Measurements from ENCODE around the gene PEX1. TPM values are rescaled to one million over a fixed set of nuclear protein-coding genes. Genes with fewer than 3 reads are reported as not detected.

Gene PEX1
- total RNA-seq, 4 donors from 2014 or later: 17.2 to 29.6 (median 23.1) TPM

- WGBS, 2 donors (ENCODE audit: low coverage in 1 of 2): 88 to 90% methylated on average over 9 of the region's 9 CpGs
- H3K36me3 ChIP-seq: peaks cover 0 to 90% (median 34%) of the 10 kb centered on the region in 4 donors
- in situ Hi-C loops (cut with MboI; ENCODE audit: low pct_ligation_motif_present in 1 of 4, low pct_unique_long_range_greater_than_20kb in 1 of 4, low sequenced_read_pairs in 3 of 4) (no loop called here), intact Hi-C loops (cut with DNase I; ENCODE audit: low total_unique reads) (no loop called here)
- no peaks in the 10 kb centered on the region for H3K27me3 ChIP-seq
- H3K4me3 ChIP-seq: no peak overlapping the region
- DNase-seq: no peak
- no peak overlapping the region for H3K27ac ChIP-seq
- peaks cover 0 to 8% (median 1%) of the 10 kb centered on the region in 4 donors for H3K4me1 ChIP-seq
- TF ChIP-seq POLR2AphosphoS5 (IDR thresholded peaks at IDR 0.05) (no peak), EP300 (IDR thresholded peaks at IDR 0.05; ENCODE audit: low read depth) (no peak), POLR2A (IDR thresholded peaks at IDR 0.05) (no peak)
- TF ChIP-seq, protein P1, sequence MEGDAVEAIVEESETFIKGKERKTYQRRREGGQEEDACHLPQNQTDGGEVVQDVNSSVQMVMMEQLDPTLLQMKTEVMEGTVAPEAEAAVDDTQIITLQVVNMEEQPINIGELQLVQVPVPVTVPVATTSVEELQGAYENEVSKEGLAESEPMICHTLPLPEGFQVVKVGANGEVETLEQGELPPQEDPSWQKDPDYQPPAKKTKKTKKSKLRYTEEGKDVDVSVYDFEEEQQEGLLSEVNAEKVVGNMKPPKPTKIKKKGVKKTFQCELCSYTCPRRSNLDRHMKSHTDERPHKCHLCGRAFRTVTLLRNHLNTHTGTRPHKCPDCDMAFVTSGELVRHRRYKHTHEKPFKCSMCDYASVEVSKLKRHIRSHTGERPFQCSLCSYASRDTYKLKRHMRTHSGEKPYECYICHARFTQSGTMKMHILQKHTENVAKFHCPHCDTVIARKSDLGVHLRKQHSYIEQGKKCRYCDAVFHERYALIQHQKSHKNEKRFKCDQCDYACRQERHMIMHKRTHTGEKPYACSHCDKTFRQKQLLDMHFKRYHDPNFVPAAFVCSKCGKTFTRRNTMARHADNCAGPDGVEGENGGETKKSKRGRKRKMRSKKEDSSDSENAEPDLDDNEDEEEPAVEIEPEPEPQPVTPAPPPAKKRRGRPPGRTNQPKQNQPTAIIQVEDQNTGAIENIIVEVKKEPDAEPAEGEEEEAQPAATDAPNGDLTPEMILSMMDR (IDR thresholded peaks at IDR 0.05): no peak
- no peaks in the 10 kb centered on the region for H3K9me3 ChIP-seq
Observed at GRCh38 chr7:92534572-92534971, 6.3 kb upstream of the PEX1 start.

DNA sequence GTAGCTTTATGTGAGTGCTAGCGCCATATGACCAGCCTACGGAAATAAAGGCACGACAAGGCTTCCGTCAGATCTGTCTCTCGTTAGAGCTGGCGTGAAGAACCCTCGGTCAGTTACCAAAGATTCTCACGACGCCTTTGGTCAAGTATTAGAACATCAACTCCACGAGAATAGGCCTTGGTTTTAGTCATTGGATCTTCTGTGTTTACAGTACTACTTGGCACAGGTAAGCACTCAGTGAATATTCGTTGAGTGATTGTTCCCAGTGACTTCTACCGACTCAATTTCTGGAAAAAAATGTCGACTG, 591 bp upstream of the PEX1 start:
- peak overlapping the region; percentile 86 to 94 (median 90) for H3K27ac ChIP-seq
- H3K4me3 ChIP-seq: peak overlapping the region; percentile 59 to 96 (median 79)
- 1 to 3% methylated on average over 4 to 13 of the region's 13 CpGs for WGBS, 2 donors (ENCODE audit: low coverage in 1 of 2)
- H3K9me3 ChIP-seq: no peaks in the 10 kb centered on the region
- peaks cover 0 to 37% (median 13%) of the 10 kb centered on the region in 4 donors for H3K36me3 ChIP-seq
- TF ChIP-seq POLR2A (IDR thresholded peaks at IDR 0.05): no peak
- TF ChIP-seq, protein P1 (IDR thresholded peaks at IDR 0.05): no peak
- TF ChIP-seq EP300 (IDR thresholded peaks at IDR 0.05; ENCODE audit: low read depth): no peak
- TF ChIP-seq POLR2AphosphoS5 (IDR thresholded peaks at IDR 0.05): no peak
- H3K27me3 ChIP-seq: no peaks in the 10 kb centered on the region
- H3K4me1 ChIP-seq: peaks cover 6 to 24% (median 14%) of the 10 kb centered on the region in 4 donors
- no peak for DNase-seq
- in situ Hi-C loops (cut with MboI; ENCODE audit: low pct_ligation_motif_present in 1 of 4, low pct_unique_long_range_greater_than_20kb in 1 of 4, low sequenced_read_pairs in 3 of 4): no loop called here
- intact Hi-C loops (cut with DNase I; ENCODE audit: low total_unique reads): loop anchor here (10.0 kb wide), 1 partner anchor 526 kb away; no protein-coding TSS in a partner anchor

GRCh38 chr7:92527300-92528187, 776 bp downstream of the PEX1 start:
- TF ChIP-seq EP300 (IDR thresholded peaks at IDR 0.05; ENCODE audit: low read depth): no peak
- no peak for TF ChIP-seq POLR2AphosphoS5 (IDR thresholded peaks at IDR 0.05)
- peak; percentile 3 for TF ChIP-seq POLR2A (IDR thresholded peaks at IDR 0.05)
- TF ChIP-seq, protein P1 (IDR thresholded peaks at IDR 0.05): peak in 3 of 5 experiments; percentile 2 to 41 (median 37)
- H3K4me3 ChIP-seq: peak overlapping the region; percentile 59 to 96 (median 82)
- WGBS, 2 donors (ENCODE audit: low coverage in 1 of 2): 0 to 1% methylated on average over 2 to 31 of the region's 31 CpGs
- H3K27ac ChIP-seq: peak overlapping the region; percentile 86 to 94 (median 90)
- peaks cover 6 to 24% (median 14%) of the 10 kb centered on the region in 4 donors for H3K4me1 ChIP-seq
- intact Hi-C loops (cut with DNase I; ENCODE audit: low total_unique reads): loop anchor here (10.0 kb wide), 1 partner anchor 527 kb away; no protein-coding TSS in a partner anchor
- peak; percentile 56 for DNase-seq
- H3K36me3 ChIP-seq: peaks cover 0 to 24% (median 6%) of the 10 kb centered on the region in 4 donors
- in situ Hi-C loops (cut with MboI; ENCODE audit: low pct_ligation_motif_present in 1 of 4, low pct_unique_long_range_greater_than_20kb in 1 of 4, low sequenced_read_pairs in 3 of 4): no loop called here
- H3K27me3 ChIP-seq: no peaks in the 10 kb centered on the region
- H3K9me3 ChIP-seq: no peaks in the 10 kb centered on the region

DNA sequence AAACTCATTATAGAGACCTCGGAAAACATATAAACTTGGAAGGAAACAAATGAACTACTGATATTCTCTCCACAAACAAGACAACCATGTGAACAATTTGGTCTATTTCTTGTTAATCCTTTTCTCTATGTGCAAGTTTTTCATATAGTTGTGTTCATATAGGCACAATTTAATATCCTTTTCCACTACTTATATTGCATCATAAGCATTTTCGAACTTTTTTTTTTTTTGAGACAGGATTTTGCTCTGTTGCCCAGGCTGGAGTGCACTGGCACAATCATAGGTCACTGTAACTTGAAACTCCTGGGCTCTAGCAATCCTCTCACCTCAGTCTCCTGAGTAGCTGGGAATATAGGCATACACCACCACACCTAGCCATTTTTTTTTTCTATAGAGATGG, 5.2 kb downstream of the PEX1 start:
- no peaks in the 10 kb centered on the region for H3K9me3 ChIP-seq
- no peak overlapping the region for H3K4me3 ChIP-seq
- no peak for TF ChIP-seq EP300 (IDR thresholded peaks at IDR 0.05; ENCODE audit: low read depth)
- TF ChIP-seq POLR2A (IDR thresholded peaks at IDR 0.05): no peak
- TF ChIP-seq POLR2AphosphoS5 (IDR thresholded peaks at IDR 0.05): no peak
- TF ChIP-seq, protein P1 (IDR thresholded peaks at IDR 0.05): no peak
- H3K36me3 ChIP-seq: peaks cover 0 to 2% (median under 1%) of the 10 kb centered on the region in 4 donors
- H3K27ac ChIP-seq: no peak overlapping the region
- no peaks in the 10 kb centered on the region for H3K27me3 ChIP-seq
- DNase-seq: no peak
- 82 to 90% methylated on average over 2 of the region's 2 CpGs for WGBS, 2 donors (ENCODE audit: low coverage in 1 of 2)
- intact Hi-C loops (cut with DNase I; ENCODE audit: low total_unique reads) (loop anchor here (10.0 kb wide), 1 partner anchor 532 kb away; no protein-coding TSS in a partner anchor), in situ Hi-C loops (cut with MboI; ENCODE audit: low pct_ligation_motif_present in 1 of 4, low pct_unique_long_range_greater_than_20kb in 1 of 4, low sequenced_read_pairs in 3 of 4) (no loop called here)
- peaks cover 6 to 16% (median 8%) of the 10 kb centered on the region in 4 donors for H3K4me1 ChIP-seq

Data from transverse colon (tissue), 4 donors.